WTC11 (cell line): ENCODE data around the gene LTA4H. TPM values are rescaled to one million over a fixed set of nuclear protein-coding genes. Genes with fewer than 3 reads are reported as not detected.

Source experiments
- ATAC-seq: fragments of 200-7000 bp; cut with Tn5 transposase; 2 replicates; pipeline ENCODE4 v1.10.0; 2021; ENCODE audit warnings: mild to moderate bottlenecking, moderate library complexity
- CTCF ChIA-PET: fragments of 300-600 bp; sonication (Branson Sonifier 250); formaldehyde crosslinking; loops from one replicate; lab custom pipeline; 2021; ENCODE audit warnings: antibody characterized with exemption; lab: Charles Lee
- POLR2A ChIA-PET: fragments of 350-600 bp; sonication (Branson Sonifier 250); formaldehyde crosslinking; loops from one replicate; lab custom pipeline; 2021; ENCODE audit warnings: antibody characterized with exemption; lab: Charles Lee
- DNase-seq: peaks from one replicate; pipeline ENCODE4 v3.0.0; 2021; ENCODE audit warnings: low spot score
- H3K27ac Mint-ChIP-seq: 2 replicates; pipeline ENCODE4 v1.8.0; 2021; ENCODE audit warnings: mixed read lengths
- H3K27me3 Mint-ChIP-seq: 2 replicates; pipeline ENCODE4 v1.8.0; 2021; ENCODE audit warnings: low read depth, mild to moderate bottlenecking, moderate library complexity, mixed read lengths
- H3K36me3 Mint-ChIP-seq: 2 replicates; pipeline ENCODE4 v1.8.0; 2021; ENCODE audit warnings: mixed read lengths
- H3K4me1 Mint-ChIP-seq: 2 replicates; pipeline ENCODE4 v1.8.0; 2022; ENCODE audit warnings: mixed read lengths
- H3K4me3 Mint-ChIP-seq: 2 replicates; pipeline ENCODE4 v1.8.0; 2021; ENCODE audit warnings: mild to moderate bottlenecking, moderate library complexity, mixed read lengths
- H3K9me3 Mint-ChIP-seq: 2 replicates; pipeline ENCODE4 v1.8.0; 2021; ENCODE audit warnings: mixed read lengths
- ATF1 ChIP-seq: sonication (generic); formaldehyde crosslinking; IDR thresholded peaks from 2 replicates; pipeline ENCODE4 v1.8.1; 2023; ENCODE audit warnings: mild to moderate bottlenecking, moderate library complexity, missing genetic modification reagents
- ELF4 ChIP-seq: sonication (generic); formaldehyde crosslinking; IDR thresholded peaks from 2 replicates; pipeline ENCODE4 v1.8.1; 2022; ENCODE audit warnings: low read depth, mild to moderate bottlenecking, moderate library complexity, missing genetic modification reagents
- FOXK1 ChIP-seq: sonication (generic); formaldehyde crosslinking; IDR thresholded peaks from 2 replicates; pipeline ENCODE4 v1.8.0; 2022; ENCODE audit warnings: mild to moderate bottlenecking, moderate library complexity, missing genetic modification reagents
- JUN ChIP-seq: sonication (generic); formaldehyde crosslinking; IDR thresholded peaks from 2 replicates; pipeline ENCODE4 v1.8.0; 2023; ENCODE audit warnings: mild to moderate bottlenecking, missing genetic modification reagents
- MYBL2 ChIP-seq: sonication (generic); formaldehyde crosslinking; IDR thresholded peaks from 2 replicates; pipeline ENCODE4 v1.8.1; 2023; ENCODE audit warnings: mild to moderate bottlenecking, moderate library complexity, missing genetic modification reagents
- RELA ChIP-seq: sonication (generic); formaldehyde crosslinking; IDR thresholded peaks from 2 replicates; pipeline ENCODE4 v1.8.1; 2022; ENCODE audit warnings: missing genetic modification reagents, mild to moderate bottlenecking, borderline replicate concordance
- RORB ChIP-seq: fragments of 250-450 bp; sonication (Bioruptor Pico); IDR thresholded peaks from 2 replicates; pipeline ENCODE4 v1.9.0; 2021; ENCODE audit warnings: mild to moderate bottlenecking
- SOX15 ChIP-seq: fragments of 250-450 bp; sonication (Bioruptor Pico); IDR thresholded peaks from 2 replicates; pipeline ENCODE4 v1.9.0; 2021; ENCODE audit warnings: mild to moderate bottlenecking
- TEAD1 ChIP-seq: sonication (generic); formaldehyde crosslinking; IDR thresholded peaks from 2 replicates; pipeline ENCODE4 v1.8.0; 2022; ENCODE audit warnings: mild to moderate bottlenecking, missing genetic modification reagents
- ZNF219 ChIP-seq: sonication (generic); formaldehyde crosslinking; IDR thresholded peaks from 2 replicates; pipeline ENCODE4 v1.8.0; 2023; ENCODE audit warnings: missing genetic modification reagents, mild to moderate bottlenecking, borderline replicate concordance
- ZNF396 ChIP-seq: fragments of 250-450 bp; sonication (Bioruptor Pico); IDR thresholded peaks from 2 replicates; pipeline ENCODE4 v1.8.0; 2021; ENCODE audit warnings: mild to moderate bottlenecking, moderate library complexity, borderline replicate concordance
- total RNA-seq: library from RNA; stranded (reverse); gene quantifications from 3 replicates; pipeline ENCODE4 v1.2.3, GENCODE V29; 2021
- TF ChIP-seq, protein P1 (sequence below): sonication (generic); formaldehyde crosslinking; IDR thresholded peaks from 2 replicates; pipeline ENCODE4 v1.8.0; 2022; ENCODE audit warnings: missing genetic modification reagents
- TF ChIP-seq, protein P2 (sequence below): fragments of 250-450 bp; sonication (Bioruptor Pico); IDR thresholded peaks from 2 replicates; pipeline ENCODE4 v1.8.0; 2021; ENCODE audit warnings: mild to moderate bottlenecking
- TF ChIP-seq, protein P3 (sequence below): fragments of 250-450 bp; sonication (Bioruptor Pico); IDR thresholded peaks from 2 replicates; pipeline ENCODE4 v1.9.0; 2021; ENCODE audit warnings: moderate library complexity, mild to moderate bottlenecking, inconsistent platforms, borderline replicate concordance
- TF ChIP-seq, protein P4 (sequence below): sonication (generic); formaldehyde crosslinking; IDR thresholded peaks from 2 replicates; pipeline ENCODE4 v1.8.1; 2023; ENCODE audit warnings: mild to moderate bottlenecking, missing genetic modification reagents, moderate library complexity
- TF ChIP-seq, protein P5 (sequence below): sonication (generic); formaldehyde crosslinking; conservative IDR thresholded peaks from 2 replicates; pipeline ENCODE4 v1.8.1; 2022; ENCODE audit warnings: mild to moderate bottlenecking, missing genetic modification reagents
- TF ChIP-seq, protein P6 (sequence below): fragments of 250-450 bp; sonication (Bioruptor Pico); IDR thresholded peaks from 2 replicates; pipeline ENCODE4 v1.9.0; 2021; ENCODE audit warnings: mild to moderate bottlenecking

Gene LTA4H
- total RNA-seq, 1 experiment from 2014 or later: 134 TPM

DNA sequence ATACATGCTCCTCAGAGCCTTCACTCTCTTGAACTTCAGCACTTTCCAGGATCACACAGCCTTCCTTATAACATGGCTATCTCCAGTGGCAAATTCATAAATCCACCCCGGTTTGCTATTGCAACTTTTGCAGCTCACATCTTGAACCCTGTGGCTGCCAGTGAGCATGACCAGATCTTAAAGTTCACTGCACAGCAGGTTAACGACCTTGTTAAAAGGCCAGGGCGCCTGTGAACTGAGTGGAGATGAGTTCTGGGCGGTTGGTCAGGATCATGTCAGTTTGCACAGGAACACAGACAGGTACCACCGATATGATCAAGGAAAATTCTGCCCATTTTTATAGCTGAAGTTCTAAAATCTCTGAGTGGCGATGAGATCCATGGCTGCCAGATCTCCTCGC lies 24.7 kb upstream of the LTA4H start:
- CTCF ChIA-PET: interaction anchor here (2.7 kb wide), 1 partner anchor 155 kb away, joined by 22 read pairs; no protein-coding TSS in a partner anchor
- H3K27ac Mint-ChIP-seq: no peak overlapping the region
- H3K4me1 Mint-ChIP-seq: peaks cover 11% of the 10 kb centered on the region
- DNase-seq: no peak
- H3K27me3 Mint-ChIP-seq: no peaks in the 10 kb centered on the region; the same call in 1 of the 2 replicates
- ATAC-seq: no peak
- peaks cover 13% of the 10 kb centered on the region for H3K9me3 Mint-ChIP-seq
- POLR2A ChIA-PET: no interaction called here
- no peak overlapping the region for H3K4me3 Mint-ChIP-seq
- TF ChIP-seq JUN (CRISPR knock-in tag) (no peak), FOXK1 (no peak), ZNF219 (CRISPR knock-in tag) (no peak), RORB (CRISPR knock-in tag) (no peak)
- TF ChIP-seq, protein P1, sequence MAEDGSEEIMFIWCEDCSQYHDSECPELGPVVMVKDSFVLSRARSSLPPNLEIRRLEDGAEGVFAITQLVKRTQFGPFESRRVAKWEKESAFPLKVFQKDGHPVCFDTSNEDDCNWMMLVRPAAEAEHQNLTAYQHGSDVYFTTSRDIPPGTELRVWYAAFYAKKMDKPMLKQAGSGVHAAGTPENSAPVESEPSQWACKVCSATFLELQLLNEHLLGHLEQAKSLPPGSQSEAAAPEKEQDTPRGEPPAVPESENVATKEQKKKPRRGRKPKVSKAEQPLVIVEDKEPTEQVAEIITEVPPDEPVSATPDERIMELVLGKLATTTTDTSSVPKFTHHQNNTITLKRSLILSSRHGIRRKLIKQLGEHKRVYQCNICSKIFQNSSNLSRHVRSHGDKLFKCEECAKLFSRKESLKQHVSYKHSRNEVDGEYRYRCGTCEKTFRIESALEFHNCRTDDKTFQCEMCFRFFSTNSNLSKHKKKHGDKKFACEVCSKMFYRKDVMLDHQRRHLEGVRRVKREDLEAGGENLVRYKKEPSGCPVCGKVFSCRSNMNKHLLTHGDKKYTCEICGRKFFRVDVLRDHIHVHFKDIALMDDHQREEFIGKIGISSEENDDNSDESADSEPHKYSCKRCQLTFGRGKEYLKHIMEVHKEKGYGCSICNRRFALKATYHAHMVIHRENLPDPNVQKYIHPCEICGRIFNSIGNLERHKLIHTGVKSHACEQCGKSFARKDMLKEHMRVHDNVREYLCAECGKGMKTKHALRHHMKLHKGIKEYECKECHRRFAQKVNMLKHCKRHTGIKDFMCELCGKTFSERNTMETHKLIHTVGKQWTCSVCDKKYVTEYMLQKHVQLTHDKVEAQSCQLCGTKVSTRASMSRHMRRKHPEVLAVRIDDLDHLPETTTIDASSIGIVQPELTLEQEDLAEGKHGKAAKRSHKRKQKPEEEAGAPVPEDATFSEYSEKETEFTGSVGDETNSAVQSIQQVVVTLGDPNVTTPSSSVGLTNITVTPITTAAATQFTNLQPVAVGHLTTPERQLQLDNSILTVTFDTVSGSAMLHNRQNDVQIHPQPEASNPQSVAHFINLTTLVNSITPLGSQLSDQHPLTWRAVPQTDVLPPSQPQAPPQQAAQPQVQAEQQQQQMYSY (CRISPR knock-in tag): no peak
- TF ChIP-seq, protein P2, sequence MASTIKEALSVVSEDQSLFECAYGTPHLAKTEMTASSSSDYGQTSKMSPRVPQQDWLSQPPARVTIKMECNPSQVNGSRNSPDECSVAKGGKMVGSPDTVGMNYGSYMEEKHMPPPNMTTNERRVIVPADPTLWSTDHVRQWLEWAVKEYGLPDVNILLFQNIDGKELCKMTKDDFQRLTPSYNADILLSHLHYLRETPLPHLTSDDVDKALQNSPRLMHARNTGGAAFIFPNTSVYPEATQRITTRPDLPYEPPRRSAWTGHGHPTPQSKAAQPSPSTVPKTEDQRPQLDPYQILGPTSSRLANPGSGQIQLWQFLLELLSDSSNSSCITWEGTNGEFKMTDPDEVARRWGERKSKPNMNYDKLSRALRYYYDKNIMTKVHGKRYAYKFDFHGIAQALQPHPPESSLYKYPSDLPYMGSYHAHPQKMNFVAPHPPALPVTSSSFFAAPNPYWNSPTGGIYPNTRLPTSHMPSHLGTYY (CRISPR knock-in tag): no peak
- TF ChIP-seq, all 79 proteins: peak for 0
- no peaks in the 10 kb centered on the region for H3K36me3 Mint-ChIP-seq

DNA sequence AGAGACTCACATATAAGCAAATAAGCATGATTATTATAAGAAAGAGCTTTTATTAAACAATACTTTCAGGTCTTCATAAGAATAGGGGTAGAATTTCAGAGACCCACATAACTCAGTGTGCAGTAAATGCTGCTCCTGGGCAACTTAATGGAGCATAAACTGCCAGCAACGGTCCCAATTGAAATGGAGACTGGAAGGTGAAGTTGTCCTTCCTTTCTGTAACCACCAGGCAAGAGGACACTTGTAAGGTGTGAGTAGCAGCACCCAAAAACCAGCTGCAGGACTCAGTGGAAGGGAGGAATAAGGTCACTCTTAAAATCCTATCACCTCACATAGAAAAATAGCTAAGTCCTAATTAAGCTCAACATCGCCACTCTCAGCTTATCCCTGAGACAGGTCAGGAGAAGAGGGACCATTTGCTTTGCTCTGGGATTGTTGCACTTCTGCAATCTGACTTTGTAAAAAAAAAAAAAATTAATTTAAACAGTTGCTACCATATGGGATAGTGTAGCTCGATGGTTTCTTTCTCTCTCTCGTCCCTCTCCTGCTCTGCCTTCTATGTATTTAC lies 22.7 kb upstream of the LTA4H start:
- H3K27ac Mint-ChIP-seq: no peak overlapping the region
- DNase-seq (no peak), ATAC-seq (no peak)
- TF ChIP-seq, protein P3, sequence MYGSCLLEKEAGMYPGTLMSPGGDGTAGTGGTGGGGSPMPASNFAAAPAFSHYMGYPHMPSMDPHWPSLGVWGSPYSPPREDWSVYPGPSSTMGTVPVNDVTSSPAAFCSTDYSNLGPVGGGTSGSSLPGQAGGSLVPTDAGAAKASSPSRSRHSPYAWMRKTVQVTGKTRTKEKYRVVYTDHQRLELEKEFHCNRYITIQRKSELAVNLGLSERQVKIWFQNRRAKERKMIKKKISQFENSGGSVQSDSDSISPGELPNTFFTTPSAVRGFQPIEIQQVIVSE (CRISPR knock-in tag): no peak
- TF ChIP-seq, protein P4, sequence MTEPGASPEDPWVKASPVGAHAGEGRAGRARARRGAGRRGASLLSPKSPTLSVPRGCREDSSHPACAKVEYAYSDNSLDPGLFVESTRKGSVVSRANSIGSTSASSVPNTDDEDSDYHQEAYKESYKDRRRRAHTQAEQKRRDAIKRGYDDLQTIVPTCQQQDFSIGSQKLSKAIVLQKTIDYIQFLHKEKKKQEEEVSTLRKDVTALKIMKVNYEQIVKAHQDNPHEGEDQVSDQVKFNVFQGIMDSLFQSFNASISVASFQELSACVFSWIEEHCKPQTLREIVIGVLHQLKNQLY (CRISPR knock-in tag): no peak
- no peak for TF ChIP-seq ATF1
- TF ChIP-seq RORB (CRISPR knock-in tag): no peak
- TF ChIP-seq FOXK1: no peak
- TF ChIP-seq TEAD1 (CRISPR knock-in tag): no peak
- TF ChIP-seq, protein P5, sequence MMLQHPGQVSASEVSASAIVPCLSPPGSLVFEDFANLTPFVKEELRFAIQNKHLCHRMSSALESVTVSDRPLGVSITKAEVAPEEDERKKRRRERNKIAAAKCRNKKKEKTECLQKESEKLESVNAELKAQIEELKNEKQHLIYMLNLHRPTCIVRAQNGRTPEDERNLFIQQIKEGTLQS: no peak
- no peak for TF ChIP-seq RELA
- TF ChIP-seq SOX15 (CRISPR knock-in tag): no peak
- no peak for TF ChIP-seq ZNF396 (CRISPR knock-in tag)
- TF ChIP-seq, protein P6, sequence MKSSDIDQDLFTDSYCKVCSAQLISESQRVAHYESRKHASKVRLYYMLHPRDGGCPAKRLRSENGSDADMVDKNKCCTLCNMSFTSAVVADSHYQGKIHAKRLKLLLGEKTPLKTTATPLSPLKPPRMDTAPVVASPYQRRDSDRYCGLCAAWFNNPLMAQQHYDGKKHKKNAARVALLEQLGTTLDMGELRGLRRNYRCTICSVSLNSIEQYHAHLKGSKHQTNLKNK: no peak
- TF ChIP-seq MYBL2 (CRISPR knock-in tag): no peak
- no peak for TF ChIP-seq ELF4 (CRISPR knock-in tag)
- H3K36me3 Mint-ChIP-seq: 0 out of 2 replicates have a peak, but pooled peaks cover 2% of the 10 kb centered on the region
- POLR2A ChIA-PET: interaction anchor here (0.5 kb wide), 1 partner anchor 205 kb away, joined by 6 read pairs; no protein-coding TSS in a partner anchor
- H3K4me1 Mint-ChIP-seq: peaks cover 6% of the 10 kb centered on the region
- peaks cover 24% of the 10 kb centered on the region for H3K9me3 Mint-ChIP-seq
- no peaks in the 10 kb centered on the region; the same call in 1 of the 2 replicates for H3K27me3 Mint-ChIP-seq
- CTCF ChIA-PET: interaction anchor here (1.1 to 2.4 kb wide), 2 partner anchors 22 to 157 kb away, joined by 4 to 12 read pairs; partner anchors contain the start of gene LTA4H
- no peak overlapping the region for H3K4me3 Mint-ChIP-seq
